Measurements from ENCODE around the gene TNIK. TPM values are rescaled to one million over a fixed set of nuclear protein-coding genes. Genes with fewer than 3 reads are reported as not detected.

TNIK gene
- total RNA-seq, 4 donors from 2014 or later = 30.3 to 39.0 (median 36.8) TPM

DNA sequence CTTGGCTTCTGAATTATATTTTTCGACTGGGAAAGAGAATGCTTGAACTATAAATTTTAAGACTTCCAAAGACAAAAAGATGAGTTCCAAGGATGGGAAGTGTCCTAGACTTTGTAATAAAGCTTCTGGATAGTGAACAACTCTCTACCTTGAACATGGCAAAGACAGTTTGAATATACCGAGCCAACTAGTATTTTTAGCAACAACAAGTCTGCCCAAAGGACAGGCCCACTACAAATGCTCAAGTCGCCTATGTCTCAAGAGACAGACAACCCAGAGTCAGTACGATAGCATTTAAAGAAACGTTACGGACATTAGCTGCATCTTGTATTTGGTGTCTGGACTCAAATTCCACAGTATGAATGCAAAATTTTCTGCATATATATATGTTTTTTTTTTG lies 258.4 kb downstream of the TNIK start:
- no peak for DNase-seq (ENCODE audit: extremely low spot score)
- intact Hi-C loops (cut with DNase I) = no loop called here
- no peaks in the 10 kb centered on the region for H3K9me3 ChIP-seq
- H3K4me3 ChIP-seq = no peak overlapping the region
- H3K27ac ChIP-seq (replicated peaks in 1 of 4) = no peak overlapping the region
- no peaks in the 10 kb centered on the region for H3K36me3 ChIP-seq
- TF ChIP-seq, protein P1, sequence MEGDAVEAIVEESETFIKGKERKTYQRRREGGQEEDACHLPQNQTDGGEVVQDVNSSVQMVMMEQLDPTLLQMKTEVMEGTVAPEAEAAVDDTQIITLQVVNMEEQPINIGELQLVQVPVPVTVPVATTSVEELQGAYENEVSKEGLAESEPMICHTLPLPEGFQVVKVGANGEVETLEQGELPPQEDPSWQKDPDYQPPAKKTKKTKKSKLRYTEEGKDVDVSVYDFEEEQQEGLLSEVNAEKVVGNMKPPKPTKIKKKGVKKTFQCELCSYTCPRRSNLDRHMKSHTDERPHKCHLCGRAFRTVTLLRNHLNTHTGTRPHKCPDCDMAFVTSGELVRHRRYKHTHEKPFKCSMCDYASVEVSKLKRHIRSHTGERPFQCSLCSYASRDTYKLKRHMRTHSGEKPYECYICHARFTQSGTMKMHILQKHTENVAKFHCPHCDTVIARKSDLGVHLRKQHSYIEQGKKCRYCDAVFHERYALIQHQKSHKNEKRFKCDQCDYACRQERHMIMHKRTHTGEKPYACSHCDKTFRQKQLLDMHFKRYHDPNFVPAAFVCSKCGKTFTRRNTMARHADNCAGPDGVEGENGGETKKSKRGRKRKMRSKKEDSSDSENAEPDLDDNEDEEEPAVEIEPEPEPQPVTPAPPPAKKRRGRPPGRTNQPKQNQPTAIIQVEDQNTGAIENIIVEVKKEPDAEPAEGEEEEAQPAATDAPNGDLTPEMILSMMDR (IDR thresholded peaks at IDR 0.05) = no peak
- TF ChIP-seq EP300 (IDR thresholded peaks at IDR 0.05) (no peak), POLR2AphosphoS5 (IDR thresholded peaks at IDR 0.05) (no peak), POLR2A (IDR thresholded peaks at IDR 0.05; ENCODE audit: low read depth) (no peak)
- peaks cover 2 to 23% (median 12%) of the 10 kb centered on the region in 4 donors for H3K4me1 ChIP-seq
- WGBS = 73% methylated on average over 6 of the region's 6 CpGs
- no peaks in the 10 kb centered on the region for H3K27me3 ChIP-seq

DNA sequence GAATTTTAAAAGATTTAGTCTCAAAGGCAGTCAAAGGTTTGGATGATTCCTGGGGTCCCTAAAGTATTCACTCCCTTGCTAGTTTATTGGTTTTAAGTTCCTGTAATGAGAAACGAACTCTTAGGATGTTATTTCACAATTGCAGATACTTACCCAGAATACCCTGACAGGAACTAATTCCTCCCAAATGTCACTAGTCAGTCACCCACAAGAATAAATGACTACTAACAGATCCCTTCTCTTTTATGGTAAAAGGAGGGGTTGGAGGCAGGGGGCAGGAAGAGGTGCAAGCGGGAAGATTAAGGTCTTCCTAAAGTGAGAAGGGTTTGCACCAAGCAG lies 259.5 kb downstream of the TNIK start:
- WGBS = 85% methylated on average over 2 of the region's 2 CpGs
- peaks cover 2 to 23% (median 12%) of the 10 kb centered on the region in 4 donors for H3K4me1 ChIP-seq
- TF ChIP-seq EP300 (IDR thresholded peaks at IDR 0.05) (no peak), POLR2AphosphoS5 (IDR thresholded peaks at IDR 0.05) (no peak), POLR2A (IDR thresholded peaks at IDR 0.05; ENCODE audit: low read depth) (no peak)
- TF ChIP-seq, protein P1 (IDR thresholded peaks at IDR 0.05) = no peak
- no peak overlapping the region for H3K27ac ChIP-seq (replicated peaks in 1 of 4)
- no peak overlapping the region for H3K4me3 ChIP-seq
- intact Hi-C loops (cut with DNase I) = no loop called here
- no peak for DNase-seq (ENCODE audit: extremely low spot score)
- no peaks in the 10 kb centered on the region for H3K27me3 ChIP-seq
- no peaks in the 10 kb centered on the region for H3K9me3 ChIP-seq
- no peaks in the 10 kb centered on the region for H3K36me3 ChIP-seq

DNA sequence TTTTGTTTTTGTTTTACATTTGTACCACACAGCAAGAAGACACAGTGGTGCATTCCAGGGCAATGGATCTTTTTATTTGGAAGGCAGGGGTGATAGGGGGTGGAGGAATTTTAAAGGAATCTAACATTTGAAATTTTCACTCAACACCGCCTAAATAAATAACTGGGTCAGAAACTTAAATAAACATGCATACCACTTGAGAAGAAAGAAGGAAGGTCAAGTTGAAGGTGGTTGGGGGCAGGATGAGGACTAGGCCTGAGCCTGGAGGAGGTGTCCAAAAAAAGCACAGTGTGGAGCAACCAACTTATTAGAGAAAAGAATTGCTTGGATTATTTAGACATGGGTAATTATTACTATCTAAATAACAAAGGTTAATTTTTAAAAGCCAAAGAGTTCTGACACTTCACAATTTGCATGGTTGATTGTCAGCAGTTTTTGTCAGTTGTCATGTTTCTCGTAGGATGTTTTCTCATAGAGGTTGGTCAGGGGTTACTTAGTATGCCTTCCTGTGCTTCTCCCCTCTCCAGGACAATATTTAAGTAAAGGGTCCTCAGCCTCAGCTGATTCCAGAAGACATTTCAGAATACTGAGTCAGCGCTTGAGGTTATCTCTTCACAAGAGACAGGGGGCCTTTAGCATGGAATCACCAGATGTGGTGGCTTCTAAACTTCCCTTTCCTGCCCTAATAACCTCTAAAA lies 260.0 kb downstream of the TNIK start:
- intact Hi-C loops (cut with DNase I) = no loop called here
- H3K27me3 ChIP-seq = no peaks in the 10 kb centered on the region
- no peak for DNase-seq (ENCODE audit: extremely low spot score)
- H3K36me3 ChIP-seq = no peaks in the 10 kb centered on the region
- H3K4me3 ChIP-seq = no peak overlapping the region
- H3K27ac ChIP-seq (replicated peaks in 1 of 4) = no peak overlapping the region
- TF ChIP-seq, protein P1 (IDR thresholded peaks at IDR 0.05) = no peak
- no peak for TF ChIP-seq POLR2AphosphoS5 (IDR thresholded peaks at IDR 0.05)
- TF ChIP-seq POLR2A (IDR thresholded peaks at IDR 0.05; ENCODE audit: low read depth) = no peak
- no peak for TF ChIP-seq EP300 (IDR thresholded peaks at IDR 0.05)
- 68% methylated on average over 3 of the region's 3 CpGs for WGBS
- peaks cover 2 to 23% (median 12%) of the 10 kb centered on the region in 4 donors for H3K4me1 ChIP-seq
- no peaks in the 10 kb centered on the region for H3K9me3 ChIP-seq

DNA sequence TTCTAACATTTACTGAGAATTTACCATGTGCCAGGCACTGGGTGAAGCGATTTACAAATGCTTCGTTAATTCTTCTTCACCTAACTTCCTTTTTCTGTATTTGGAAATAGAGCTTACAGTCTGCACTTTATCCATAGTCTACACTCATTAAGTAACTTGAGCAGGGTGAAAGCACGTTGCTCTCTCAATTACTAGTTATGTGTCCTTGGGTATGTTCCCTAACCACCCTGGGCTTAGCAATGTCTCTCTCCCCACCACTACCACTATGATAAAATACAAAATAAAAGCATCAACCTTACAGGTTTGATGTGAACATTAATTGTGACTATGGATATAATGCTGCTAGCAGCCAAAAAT lies 260.8 kb downstream of the TNIK start:
- DNase-seq (ENCODE audit: extremely low spot score) = no peak
- H3K4me1 ChIP-seq = peaks cover 2 to 26% (median 13%) of the 10 kb centered on the region in 4 donors
- no peaks in the 10 kb centered on the region for H3K27me3 ChIP-seq
- H3K4me3 ChIP-seq = no peak overlapping the region
- TF ChIP-seq, protein P1 (IDR thresholded peaks at IDR 0.05) = no peak
- TF ChIP-seq POLR2A (IDR thresholded peaks at IDR 0.05; ENCODE audit: low read depth) = no peak
- TF ChIP-seq EP300 (IDR thresholded peaks at IDR 0.05) = no peak
- TF ChIP-seq POLR2AphosphoS5 (IDR thresholded peaks at IDR 0.05) = no peak
- H3K27ac ChIP-seq (replicated peaks in 1 of 4) = peak overlapping the region in 2 of 4 donors; percentile 44 to 50
- WGBS = 80% methylated on average over 3 of the region's 3 CpGs
- intact Hi-C loops (cut with DNase I) = no loop called here
- no peaks in the 10 kb centered on the region for H3K36me3 ChIP-seq
- H3K9me3 ChIP-seq = no peaks in the 10 kb centered on the region

All from esophagus muscularis mucosa (tissue), 4 donors.